GM18505 (cell line): Measurements from ENCODE around the gene SNN.
A peak's percentile ranks its signal among the peaks of the same experiment; 100 is the strongest.

ENCODE experiments used
- ATAC-seq: cut with Tn5 transposase; IDR thresholded peaks from one replicate; pipeline ENCODE4 v1.9.1; 2021; ENCODE audit not compliant: unreplicated experiment
- POLR2A ChIP-seq: IDR thresholded peaks from 4 replicates; pipeline ENCODE4 v1.6.1; 2011; ENCODE audit warnings: borderline replicate concordance; ENCODE audit not compliant: insufficient read depth, insufficient read length; ENCODE audit errors: extremely low read depth

SNN gene

GRCh38 chr16:11685844-11686618 lies 17.8 kb downstream of the SNN start:
- TF ChIP-seq POLR2A = no peak
- ATAC-seq = no peak

- TF ChIP-seq POLR2A = no peak
- no peak for ATAC-seq
Observed at GRCh38 chr16:11686713-11687380, 18.6 kb downstream of the SNN start.

GRCh38 chr16:11687601-11688519 lies 19.6 kb downstream of the SNN start:
- TF ChIP-seq POLR2A = no peak
- ATAC-seq = no peak

GRCh38 chr16:11688520-11688886 lies 20.2 kb downstream of the SNN start:
- no peak for ATAC-seq

GRCh38 chr16:11689031-11689840 lies 21.0 kb downstream of the SNN start:
- peak; percentile 85 for ATAC-seq
- no peak for TF ChIP-seq POLR2A

More at GRCh38 chr16:11688520-11688886, 20.2 kb downstream of the SNN start:
- no peak for TF ChIP-seq POLR2A

GRCh38 chr16:11691235-11691634 lies 23.0 kb downstream of the SNN start:
- TF ChIP-seq POLR2A = no peak
- no peak for ATAC-seq

- TF ChIP-seq POLR2A = no peak
- no peak for ATAC-seq
Observed at GRCh38 chr16:11691771-11692170, 23.5 kb downstream of the SNN start.

GRCh38 chr16:11692171-11692570 lies 23.9 kb downstream of the SNN start:
- ATAC-seq = no peak
- TF ChIP-seq POLR2A = no peak

- no peak for ATAC-seq
- no peak for TF ChIP-seq POLR2A
Observed at GRCh38 chr16:11692651-11693050, 24.4 kb downstream of the SNN start.

GRCh38 chr16:11696266-11697012 lies 28.2 kb downstream of the SNN start:
- TF ChIP-seq POLR2A = no peak
- ATAC-seq = no peak

- TF ChIP-seq POLR2A = no peak
- ATAC-seq = no peak
Observed at GRCh38 chr16:11697319-11697718, 29.1 kb downstream of the SNN start.

GRCh38 chr16:11698271-11698689 lies 30.0 kb downstream of the SNN start:
- no peak for ATAC-seq
- no peak for TF ChIP-seq POLR2A
